Activated CD8-positive, alpha-beta memory T cell treated with anti-CD3 and anti-CD28 coated beads, Interleukin-2, amount 50 U/mL, for 48 hours (primary cell): ENCODE data around the gene RCAN1.
"Not testable (repeated sequence)": the region's sequence is repeated elsewhere in the genome, so short reads cannot be mapped to it uniquely, and the experiment has no call there.

Experiments used
- DNase-seq: peaks from one replicate; pipeline ENCODE4 v3.0.0-alpha.2; 2020

Gene RCAN1

DNA sequence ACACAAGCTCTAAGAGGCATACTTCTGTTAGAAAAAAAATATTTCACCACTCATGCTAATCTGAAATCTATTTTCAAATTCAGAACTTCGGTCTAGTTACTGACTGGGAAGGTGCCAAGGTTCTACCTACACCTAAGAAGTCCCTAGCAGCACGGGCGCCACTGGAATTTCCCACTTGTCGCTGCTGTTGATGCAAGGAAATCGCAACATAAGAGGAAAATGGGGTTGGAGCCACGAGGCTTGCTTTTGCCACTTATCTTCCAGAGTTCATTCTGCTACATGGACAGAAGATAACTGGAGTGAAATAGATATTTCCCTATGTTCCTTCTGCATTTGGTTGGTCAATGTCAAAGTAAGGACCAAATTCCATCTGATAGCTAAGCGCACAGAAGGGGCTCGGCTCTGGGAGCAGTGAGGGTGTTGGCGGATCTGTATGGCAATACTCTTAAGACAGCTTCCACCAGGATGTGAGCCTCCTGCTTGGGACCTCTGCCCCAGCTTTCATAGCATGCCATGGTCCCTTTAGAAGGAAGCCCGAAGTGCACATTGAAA, 47.2 kb downstream of the RCAN1 start:
- no peak for DNase-seq

DNA sequence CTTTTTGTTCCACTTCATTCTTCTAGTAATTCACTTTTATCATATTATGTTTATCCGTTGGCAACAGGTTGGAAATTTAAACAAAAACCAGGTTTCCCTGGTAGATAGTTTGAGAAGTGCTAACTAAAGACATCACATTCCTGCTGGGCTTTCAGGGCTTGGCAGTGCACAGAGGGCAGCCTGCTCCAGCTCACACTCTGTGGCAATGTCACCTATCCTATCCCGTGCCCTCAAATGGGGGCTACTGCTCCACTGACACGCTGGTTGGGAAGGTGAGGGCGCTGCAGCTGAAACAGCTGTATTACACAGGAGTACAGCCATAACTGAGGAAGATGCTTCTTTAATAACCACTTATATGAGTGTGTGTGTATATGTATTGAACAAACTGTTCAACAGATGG, 49.7 kb downstream of the RCAN1 start:
- no peak for DNase-seq

DNA sequence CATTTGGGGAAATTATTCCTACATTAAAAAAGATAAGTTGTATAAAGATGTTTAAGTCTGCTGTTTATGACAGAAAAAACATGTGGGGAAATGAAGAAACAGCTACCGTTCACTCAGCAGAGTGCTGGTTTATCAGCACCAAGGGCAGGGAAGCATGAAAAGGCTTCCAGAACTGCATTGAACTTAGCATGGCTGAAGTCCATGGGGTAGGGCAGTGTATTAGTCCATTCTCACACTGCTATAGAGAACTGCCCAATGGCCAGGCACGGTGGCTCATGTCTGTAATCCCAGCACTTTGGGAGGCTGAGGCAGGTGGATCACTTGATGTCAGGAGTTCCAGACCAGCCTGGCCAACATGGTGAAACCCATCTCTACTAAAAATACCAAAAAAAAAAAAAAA, 51.5 kb downstream of the RCAN1 start:
- not testable (repeated sequence) for DNase-seq

DNA sequence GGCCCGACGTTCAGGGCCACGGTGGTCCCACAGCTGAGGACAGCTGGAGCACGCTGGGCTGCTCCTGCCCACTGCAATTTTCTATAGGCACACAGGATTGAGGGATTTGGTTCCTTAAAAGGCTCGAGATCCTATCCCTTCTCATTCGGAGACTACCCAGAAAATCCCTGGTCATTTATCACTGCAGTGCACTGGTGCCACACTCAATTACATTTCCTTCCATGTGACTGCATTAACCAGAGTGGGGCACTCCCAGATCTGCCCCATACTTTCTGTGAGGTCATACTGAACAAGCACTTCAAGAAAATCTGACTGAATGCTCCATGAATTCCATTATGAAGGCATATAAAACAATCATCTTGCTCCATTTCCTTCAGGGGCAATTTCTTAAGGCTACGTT, 53.1 kb downstream of the RCAN1 start:
- DNase-seq: no peak

DNA sequence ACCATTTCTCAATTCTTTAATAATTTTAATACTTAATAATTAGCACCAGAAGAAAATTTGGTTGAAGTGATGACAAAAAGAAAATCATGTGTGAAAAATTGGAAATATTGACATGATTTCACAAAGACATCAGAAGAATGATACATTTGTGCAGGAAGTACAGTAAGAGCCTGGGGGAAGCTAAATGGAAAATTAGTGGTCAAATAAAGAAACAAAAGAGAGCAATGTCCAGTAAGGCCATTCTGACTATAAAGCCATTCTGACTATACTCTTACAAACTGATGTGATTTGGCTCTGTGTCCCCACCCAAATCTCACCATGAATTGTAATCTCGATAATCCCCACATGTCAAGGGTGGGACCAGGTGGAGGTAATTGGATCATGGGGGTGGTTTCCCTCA, 54.3 kb downstream of the RCAN1 start:
- no peak for DNase-seq

DNA sequence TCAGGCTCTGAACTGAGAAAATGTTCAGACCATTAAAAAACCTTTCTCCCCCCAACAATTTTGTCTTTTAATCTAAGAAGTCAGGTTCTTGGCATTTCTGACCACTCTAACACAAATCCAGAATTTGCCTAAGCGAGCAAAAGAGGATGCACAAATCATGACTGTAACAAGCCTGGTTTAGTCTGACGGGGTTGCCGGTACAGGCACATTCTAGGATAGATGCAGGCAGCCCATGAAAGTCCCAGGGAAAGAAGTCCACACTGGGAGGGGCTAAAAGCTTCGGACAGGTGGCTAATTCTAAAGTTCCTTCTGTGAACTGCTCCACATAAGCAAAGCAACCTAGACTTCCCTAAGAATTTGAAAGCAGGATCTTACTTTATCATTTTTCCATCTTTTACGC, 54.9 kb downstream of the RCAN1 start:
- DNase-seq: no peak

DNA sequence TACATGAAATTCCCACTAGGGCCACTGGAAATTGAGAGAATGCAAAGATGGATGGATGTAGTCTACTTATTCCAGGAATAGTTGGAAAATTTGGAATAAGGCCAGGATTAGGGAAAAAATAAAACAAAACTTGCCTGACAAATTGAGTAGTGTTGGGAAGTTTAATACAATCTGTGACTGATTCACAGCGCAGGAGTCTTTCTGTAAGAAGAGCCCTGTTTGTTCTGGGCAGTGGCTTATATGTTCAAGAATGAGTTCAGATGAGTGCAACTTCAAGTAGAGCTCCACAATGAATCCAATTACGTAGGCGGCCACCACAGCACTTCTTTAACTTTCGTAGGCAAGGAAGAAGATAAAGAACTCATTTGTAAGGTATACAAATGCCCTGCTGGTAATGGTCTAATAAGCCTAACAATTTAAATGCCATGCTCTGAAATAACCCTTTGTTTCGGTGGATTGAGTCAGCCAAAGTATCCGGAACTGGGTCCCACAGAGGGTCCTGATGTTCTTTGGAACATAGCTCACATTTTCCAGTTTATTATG, 55.8 kb downstream of the RCAN1 start:
- DNase-seq: no peak

DNA sequence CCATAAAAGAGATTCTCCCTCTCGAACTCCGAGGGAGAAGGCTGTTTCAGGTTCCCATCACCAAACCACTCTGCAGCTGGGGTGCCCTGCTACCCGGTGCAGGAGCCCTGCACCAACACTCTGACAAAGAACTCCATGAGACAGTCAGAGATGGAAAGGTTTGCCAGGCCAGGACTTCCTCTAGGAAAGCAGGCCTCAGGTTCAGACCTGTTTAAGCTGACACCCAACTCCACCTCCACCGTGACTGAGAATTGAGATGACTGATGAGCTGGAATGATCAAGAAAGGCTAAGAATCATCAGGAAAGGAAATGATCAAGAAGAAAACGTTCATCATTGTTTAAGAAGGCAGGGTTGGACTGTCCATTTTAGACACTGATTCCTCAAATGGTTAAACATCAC, 56.7 kb downstream of the RCAN1 start:
- no peak for DNase-seq

DNA sequence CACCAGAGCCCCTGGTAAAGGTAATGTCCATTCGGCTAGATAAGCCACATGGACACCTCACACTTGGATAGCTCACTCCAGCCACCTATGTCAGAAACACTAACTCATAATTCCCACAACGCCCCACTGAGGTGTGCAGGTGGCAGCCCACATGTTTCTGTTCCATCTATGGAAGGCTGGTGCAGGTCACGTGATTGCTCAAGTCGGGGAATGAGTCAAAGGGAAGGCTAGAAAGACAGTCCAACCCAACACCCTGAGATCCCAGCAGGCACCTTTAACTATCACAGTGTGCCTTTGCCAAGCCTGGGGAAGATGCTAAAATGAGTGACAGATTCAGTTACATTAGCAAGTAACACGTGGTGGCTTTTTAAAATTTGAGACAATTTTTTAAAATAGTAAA, 57.7 kb downstream of the RCAN1 start:
- DNase-seq: no peak

DNA sequence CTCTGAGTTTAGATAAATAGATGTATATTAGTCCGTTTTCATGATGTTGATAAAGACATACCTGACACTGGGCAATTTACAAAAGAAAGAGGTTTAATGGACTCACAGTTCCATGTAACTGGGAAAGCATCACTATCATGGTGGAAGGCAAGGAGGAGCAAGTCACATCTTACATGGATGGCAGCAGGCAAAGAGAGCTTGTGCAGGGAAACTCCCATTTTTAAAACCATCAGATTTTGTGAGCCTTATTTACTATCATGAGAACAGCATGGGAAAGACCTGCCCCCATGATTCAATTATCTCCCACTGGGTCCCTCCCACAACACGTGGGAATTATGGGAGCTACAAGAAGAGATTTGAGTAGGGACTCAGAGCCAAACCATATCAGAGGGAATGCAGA, 60.2 kb downstream of the RCAN1 start:
- not testable (repeated sequence) for DNase-seq

DNA sequence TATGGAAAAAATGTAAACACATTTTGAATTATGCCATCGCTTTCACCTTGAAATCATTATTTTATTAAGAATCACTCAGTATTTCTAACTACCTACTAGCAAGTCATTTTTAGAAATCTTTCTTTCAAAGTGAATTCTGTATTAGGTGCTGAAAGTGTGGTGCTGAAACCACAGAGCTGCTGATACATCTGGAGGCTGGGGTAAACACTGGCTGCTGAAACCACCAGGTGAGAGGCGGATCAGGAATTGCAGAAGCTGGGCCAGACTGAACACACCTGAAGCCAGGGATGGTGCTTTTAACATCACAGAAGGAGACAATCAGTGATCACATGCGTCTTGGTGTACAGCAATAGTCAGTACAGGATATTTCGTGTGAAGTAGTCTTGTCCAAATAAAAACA, 60.7 kb downstream of the RCAN1 start:
- no peak for DNase-seq

DNA sequence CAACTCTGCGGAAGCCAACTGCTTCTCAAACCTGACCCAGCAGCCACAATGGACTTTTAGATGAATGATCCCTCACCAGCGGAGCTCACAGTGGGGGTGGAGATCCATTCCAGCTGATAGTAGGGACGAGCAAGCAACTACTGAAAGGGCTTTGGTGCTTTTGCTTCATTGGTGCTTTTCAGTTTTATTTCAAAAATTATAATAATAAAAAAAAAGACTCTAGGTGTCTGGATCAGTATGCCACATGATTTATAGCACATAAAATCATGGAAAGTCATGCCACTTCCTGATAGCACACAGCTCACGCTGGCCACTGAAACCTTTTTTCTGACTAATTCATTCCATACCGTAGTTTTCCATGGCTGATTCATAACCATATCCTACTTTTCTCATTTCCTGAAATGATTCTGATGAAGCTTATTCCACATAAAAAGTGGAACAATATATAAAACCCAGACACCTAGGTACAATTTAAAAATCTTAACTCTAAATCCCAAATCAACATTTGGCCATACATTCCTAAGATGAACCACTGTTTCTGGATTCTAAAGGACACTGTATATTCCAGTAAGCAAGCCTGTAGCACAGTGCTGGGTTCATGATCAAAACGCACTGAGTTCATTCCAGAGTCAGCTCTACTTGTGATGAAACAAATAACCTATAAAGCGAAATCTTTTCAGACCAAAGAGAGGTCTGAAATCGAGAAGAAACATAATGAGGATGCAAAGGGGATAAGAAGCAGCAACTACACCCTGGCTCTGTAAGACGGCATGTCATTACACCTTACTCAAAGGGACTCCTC, 61.6 kb downstream of the RCAN1 start:
- no peak for DNase-seq

DNA sequence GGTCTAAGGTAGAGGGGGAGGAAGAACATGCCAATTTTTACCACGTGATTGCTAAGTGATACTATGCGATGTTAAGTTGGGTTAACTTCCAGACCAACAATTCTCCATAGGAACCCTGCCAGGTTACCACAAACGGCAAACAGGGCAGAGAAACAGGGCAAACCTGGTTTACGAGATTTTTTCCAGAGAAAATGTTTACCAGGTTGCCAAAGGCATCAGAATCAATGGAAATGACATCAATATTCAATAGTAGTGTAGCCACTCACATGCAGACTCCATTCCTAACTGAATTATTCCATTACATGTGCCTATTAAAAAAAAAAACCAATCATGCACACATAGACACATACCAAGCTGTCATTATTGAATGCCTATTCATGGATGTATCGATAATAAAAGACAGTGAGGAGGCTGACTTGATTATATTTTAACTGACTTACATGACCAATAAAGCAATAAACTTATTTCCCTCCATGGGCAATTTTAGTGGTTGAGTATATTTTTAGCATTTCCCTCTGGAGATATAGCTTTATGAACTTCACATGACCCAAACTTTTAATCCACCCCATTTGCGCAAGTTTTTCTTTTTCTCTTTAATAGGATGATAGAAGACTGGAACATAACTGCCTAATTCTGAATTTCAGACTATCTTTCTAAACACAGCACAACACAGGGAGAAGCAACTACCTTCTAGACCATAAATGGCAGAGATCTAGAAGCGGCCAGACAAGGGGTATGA, 62.4 kb downstream of the RCAN1 start:
- DNase-seq: no peak

DNA sequence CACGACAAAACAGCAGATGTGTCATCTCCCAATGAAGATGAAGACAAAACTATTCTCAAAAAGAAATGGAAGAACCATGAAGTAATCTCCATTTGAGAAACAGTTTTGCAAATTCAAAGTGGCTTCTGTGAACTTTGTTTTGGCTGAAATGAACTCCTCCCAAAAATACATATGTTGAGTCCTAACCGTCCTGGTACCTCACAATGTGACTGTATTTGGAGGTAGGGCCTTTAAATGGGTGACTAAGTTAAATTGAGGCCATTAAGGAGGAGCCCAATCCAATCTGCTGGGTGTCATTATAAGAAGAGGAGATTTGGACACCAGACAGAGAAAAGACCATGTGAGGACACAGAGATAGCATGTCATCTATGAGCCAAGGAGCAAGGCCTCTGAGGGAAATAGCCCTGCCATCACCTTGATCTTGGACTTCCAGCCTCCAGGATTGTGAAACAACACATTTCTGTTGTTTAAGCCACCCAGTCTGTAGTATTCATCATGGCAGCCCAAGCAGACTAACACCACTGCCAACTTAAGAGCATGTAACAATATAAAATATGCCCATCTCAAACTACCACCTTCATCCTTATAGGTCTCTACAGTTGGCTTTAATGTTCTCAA, 64.6 kb downstream of the RCAN1 start:
- no peak for DNase-seq

DNA sequence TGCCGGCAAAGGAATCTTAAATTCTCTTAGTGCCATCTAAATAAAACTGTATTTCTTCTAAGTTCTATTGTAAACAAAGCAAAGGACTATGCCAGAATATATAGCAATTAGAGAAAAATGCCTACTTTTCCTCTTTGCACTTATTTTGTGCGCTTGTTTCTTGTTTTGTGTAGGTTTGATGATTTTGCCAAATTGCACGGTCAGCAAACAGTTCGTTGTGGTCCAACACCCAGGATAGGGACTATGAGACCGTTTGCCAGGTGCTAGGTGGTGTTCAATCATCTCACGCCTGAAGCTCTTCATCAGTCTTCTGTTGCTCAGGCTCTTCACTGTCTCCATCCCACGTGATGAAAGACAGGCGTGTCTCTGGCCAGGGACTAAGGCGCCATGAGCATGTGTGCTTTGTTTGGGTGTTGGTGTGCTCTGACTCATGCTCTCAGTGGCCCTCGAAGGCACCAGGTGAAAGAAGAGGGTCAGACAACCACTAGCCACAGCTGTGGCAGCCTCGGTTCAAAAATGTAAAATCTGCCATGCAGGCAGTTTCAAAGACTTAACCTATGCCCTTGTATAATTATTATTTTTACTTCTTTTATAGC, 66.0 kb downstream of the RCAN1 start:
- DNase-seq: no peak

DNA sequence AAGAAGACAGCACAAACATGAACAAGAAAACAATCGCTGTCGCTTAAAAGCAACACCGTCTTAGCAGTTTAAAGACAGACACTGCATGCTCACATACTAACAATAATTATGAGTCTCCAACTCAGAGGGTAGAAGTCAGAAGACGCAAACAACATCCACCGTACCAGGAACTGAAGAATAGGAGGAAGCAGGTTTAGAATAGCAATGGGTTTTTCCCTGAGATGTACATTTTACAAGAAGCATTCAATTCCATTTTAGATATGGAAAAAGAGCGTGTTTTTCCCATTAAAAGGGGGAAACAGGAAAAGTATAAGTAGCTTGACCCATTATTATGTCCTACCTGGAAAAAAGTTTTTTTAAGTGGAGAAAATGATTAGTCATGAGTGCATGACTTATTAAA, 68.4 kb downstream of the RCAN1 start:
- DNase-seq: no peak

DNA sequence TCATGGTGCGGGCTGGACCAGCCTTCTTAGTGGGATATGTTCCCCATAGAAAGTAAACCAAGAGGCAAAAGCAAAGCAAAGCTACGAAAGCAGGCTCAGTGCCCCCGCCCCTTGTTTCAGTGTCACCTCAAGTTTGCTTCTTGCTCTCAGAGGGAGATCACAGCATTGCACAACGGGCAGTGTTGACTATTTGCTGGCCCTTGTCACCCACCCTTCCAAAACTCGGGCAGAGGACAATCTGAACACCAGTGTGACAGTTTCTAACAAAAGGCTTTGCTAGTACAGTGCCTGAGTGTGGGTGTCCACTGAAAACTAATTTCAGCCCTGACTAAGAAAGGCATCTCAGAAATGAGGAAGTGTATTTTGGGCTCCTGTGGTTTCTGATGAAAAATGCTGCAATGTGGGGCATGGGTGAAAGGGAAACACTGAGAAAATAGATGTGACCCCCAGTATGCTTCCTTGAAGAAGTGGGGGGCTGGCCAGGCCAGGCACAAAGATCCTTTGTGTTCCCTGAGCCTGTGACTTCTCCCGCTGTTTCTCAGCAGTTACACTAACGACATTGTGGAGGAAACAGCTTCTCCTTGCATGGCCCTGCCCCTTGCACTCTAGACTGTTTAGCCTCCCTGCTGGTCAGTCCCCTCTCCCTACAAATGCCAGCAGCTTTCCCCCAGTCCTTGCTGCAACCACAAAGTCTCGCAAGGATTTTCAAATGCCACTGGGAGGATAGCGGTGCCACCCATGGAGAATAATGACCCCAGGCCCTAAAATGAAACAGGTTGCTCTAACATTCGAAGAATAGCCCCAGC, 69.6 kb downstream of the RCAN1 start:
- DNase-seq: peak; percentile 54

DNA sequence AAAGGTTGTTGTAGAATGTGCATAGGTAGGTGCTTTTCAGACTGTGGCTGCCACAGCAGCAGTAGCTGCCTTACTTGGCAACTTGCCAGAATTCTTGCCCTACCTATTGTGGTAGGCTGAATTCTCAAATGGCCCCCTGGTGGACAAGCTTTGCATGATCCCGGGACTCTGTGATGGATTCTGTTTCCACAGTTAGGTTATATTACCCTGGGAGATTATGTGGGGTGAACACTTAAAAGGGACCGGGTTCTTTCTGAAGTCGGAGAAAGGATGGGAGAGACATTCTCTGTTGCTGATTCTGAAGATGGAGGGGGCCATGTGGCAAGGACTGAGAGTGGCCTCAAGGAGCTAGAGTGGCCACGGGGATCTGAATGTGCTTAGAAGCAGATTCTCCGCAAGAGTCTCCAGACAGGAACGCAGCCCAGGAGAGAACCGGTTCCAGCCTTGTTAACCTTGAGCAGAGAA, 70.8 kb downstream of the RCAN1 start:
- DNase-seq: peak; percentile 59

DNA sequence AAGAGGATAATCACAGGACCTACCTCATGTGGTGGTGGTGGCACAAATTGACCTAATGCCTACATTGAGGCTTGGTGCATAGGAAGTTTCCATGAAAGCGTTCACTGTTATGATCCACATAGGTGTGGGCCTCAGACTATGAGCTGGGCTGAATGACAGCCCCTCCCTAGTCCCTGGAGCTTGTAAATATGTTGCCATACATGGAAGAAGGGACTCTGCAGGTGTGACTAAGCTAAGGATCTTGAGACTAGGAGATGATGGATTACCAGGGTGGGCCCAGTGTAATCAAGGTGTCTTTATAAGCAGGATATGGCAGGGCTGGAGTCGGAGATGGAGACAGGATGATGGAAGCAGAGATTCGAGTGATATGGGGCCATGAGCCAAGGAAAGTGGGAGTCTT, 71.9 kb downstream of the RCAN1 start:
- DNase-seq: no peak

DNA sequence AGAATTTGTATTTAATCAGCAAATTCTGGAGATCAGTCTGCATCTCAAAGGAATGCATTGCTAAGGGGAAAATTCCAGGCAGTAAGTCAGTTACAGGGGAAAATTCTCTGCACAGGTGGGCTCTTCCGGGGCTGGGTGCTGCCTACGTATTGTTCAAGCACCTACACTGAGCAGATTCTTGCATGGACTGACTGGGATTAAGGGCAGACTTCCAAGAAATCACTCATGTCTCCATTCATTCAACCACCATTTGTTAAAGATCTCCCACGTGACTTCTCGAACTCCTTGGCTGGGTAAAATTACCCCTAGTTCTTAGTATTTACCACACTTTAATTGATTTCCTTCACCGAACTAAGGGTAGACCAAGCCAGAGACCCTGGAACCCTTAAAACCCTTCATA, 74.7 kb downstream of the RCAN1 start:
- no peak for DNase-seq

DNA sequence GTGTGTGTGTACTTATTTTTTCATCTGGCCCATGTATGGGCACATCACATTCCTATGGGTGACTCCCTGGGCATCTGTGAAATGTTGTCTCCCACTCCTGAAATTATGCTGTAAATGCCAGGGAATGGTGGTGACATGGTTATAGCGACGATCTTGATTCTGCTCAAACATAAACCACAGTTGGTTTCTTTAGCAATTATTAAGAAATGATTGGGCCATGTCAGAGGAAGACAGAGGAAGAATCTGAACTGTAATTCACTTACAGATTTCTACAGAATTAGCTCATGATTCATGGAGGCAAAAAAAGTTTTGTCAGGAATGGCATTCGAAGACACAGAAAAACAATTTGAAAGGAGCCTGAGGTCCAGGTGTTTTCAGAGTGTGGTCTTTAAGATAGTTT, 77.1 kb downstream of the RCAN1 start:
- no peak for DNase-seq

DNA sequence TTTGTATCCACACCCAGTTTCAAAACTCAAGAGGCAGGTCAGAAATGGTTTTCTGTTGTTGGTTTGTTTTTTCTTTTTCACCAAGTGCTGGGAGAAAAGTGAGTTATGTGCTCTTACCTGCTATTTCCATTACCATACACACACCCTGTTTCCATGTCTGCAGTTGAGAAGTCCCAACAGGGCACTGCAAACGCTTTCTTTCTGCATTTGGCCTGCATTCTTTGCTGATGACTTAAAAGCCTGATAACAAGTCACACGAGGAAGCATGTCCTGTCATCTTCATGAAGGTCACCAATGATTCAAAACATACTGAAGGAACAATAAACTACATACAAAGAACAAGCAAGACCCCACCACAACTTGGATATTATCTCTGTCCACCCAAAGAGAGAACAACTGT, 78.1 kb downstream of the RCAN1 start:
- DNase-seq: no peak
